Articular chondrocyte of knee joint (primary cell): Measurements from ENCODE around the gene NETO2. TPM values are rescaled to one million over a fixed set of nuclear protein-coding genes. Genes with fewer than 3 reads are reported as not detected.

Experiments used
- total RNA-seq: library from RNA; depleted of rRNA; stranded (reverse); fragments of >200 nt; gene quantifications from 2 replicates; pipeline ENCODE4 v1.2.3, GENCODE V29; 2012

NETO2 gene
- 1.0 and 6.1 TPM in 2 replicates for total RNA-seq

DNA sequence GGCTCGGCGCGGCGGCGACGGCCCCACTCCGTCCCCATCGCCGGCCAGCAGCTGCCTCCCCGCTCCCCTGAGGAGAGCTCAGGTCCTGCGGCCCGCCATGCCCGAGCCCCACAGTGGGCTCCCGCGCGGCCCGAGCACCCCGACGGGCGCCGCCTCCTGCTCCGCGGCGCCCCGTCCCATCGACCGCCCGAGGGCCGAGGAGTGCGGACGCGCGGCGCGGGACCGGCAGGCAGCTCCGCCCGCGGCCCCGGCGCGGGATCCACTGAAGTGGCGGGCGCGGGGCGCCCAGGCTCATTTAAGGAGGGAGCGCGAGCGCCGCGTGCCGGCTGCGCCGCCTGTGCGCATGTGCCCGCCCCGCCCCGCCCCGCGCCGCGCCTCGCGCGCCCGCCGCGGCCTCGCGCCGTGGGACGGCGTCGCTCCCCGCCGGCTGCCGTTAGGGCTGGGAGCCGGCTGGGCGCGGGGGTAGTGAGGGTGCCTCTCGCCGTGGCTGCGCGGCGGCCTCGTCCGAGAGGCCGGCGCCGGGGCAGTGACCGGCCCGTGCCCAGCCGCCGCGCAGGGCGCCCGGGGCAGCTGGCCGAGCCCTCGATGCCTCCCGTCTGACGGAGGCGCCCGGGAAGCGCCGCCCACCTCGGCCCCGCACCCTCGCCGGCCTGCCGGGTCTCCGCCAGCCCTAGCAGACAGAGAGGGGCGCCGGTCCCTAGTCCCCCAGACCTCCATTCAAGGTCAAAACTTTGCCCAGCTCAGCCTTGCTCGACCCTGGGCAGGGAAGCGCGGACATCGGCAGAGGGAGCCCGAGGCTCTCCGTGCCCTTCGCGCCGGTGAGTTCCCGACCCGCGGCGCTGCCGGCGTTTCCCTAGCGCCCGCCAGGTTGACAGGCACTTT, at the start of gene NETO2:
Gene NETO2, minus strand, starts transcription at position 269 of the 882 bp plus-strand sequence. CDS start 333 bp downstream, outside the sequence.

Other genes with a start within 250 kb of the NETO2 start
- gene DNAJA2, start 170.3 kb downstream of the NETO2 start, total RNA-seq, result 87.8 and 89.1 TPM in 2 replicates